Fibroblast of pulmonary artery (primary cell): Measurements from ENCODE around the gene CLCF1.

Source experiments
- DNase-seq: peaks from one replicate; pipeline ENCODE4 v3.0.0-alpha.2; 2010; ENCODE audit warnings: low read depth
- H3K4me3 ChIP-seq: replicated peaks from 2 replicates; pipeline ENCODE4 v1.5.1; 2011; ENCODE audit warnings: low read depth, mild to moderate bottlenecking, control low read depth, low read length, moderate library complexity
- TF ChIP-seq, protein P1 (sequence below): IDR thresholded peaks from 2 replicates; pipeline ENCODE4 v1.5.1; 2011; ENCODE audit warnings: mild to moderate bottlenecking, control low read depth, low read length, inconsistent platforms; ENCODE audit errors: missing control alignments

Gene CLCF1

DNA sequence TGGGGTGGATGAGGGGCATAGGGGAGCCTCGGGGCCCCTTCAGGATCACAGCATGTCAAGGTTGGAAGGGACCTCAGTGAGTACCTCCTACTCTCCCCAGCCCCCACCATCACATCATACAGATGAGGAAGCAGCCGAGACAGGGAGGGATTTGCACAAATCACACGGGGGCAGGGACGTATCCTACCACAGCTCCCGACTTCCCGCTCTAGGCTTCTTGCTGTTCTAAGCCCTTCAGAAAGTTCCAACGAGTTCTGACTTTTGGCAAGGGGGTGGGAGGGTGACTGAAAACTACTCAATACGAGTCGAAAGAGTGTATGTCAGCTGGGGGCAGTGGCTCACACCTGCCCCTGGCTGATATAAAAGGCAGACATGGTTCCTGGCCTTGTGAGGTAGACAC is 13.7 kb upstream of the CLCF1 start:
- no peak for DNase-seq
- TF ChIP-seq, protein P1, sequence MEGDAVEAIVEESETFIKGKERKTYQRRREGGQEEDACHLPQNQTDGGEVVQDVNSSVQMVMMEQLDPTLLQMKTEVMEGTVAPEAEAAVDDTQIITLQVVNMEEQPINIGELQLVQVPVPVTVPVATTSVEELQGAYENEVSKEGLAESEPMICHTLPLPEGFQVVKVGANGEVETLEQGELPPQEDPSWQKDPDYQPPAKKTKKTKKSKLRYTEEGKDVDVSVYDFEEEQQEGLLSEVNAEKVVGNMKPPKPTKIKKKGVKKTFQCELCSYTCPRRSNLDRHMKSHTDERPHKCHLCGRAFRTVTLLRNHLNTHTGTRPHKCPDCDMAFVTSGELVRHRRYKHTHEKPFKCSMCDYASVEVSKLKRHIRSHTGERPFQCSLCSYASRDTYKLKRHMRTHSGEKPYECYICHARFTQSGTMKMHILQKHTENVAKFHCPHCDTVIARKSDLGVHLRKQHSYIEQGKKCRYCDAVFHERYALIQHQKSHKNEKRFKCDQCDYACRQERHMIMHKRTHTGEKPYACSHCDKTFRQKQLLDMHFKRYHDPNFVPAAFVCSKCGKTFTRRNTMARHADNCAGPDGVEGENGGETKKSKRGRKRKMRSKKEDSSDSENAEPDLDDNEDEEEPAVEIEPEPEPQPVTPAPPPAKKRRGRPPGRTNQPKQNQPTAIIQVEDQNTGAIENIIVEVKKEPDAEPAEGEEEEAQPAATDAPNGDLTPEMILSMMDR: no peak
- no peak overlapping the region for H3K4me3 ChIP-seq

DNA sequence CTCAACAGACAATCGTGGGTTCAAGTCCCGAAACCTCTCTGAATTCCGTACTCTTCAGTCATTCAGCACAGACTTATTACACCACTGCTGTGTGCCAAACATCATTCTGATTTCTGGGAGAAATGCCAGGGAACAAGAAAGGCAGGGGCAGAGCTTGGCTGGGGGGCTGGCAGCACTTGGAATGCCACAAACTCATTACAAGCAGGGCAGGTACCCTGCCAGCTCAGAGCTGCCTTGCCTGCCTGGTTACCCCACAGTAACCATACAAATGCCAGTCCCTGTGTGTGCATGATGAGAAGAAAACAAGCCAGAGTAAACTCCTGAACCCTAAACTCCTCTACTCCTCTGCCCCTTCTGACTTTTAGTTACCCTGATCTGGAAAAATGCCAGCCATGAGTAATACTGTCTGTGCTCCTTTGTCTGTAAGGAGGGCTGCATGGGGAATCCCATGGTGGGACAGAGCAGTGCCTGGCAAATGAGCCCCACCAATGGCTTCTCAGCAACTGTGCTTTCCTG is 11.5 kb upstream of the CLCF1 start:
- TF ChIP-seq, protein P1: no peak
- H3K4me3 ChIP-seq: no peak overlapping the region
- peak; percentile 54 for DNase-seq

DNA sequence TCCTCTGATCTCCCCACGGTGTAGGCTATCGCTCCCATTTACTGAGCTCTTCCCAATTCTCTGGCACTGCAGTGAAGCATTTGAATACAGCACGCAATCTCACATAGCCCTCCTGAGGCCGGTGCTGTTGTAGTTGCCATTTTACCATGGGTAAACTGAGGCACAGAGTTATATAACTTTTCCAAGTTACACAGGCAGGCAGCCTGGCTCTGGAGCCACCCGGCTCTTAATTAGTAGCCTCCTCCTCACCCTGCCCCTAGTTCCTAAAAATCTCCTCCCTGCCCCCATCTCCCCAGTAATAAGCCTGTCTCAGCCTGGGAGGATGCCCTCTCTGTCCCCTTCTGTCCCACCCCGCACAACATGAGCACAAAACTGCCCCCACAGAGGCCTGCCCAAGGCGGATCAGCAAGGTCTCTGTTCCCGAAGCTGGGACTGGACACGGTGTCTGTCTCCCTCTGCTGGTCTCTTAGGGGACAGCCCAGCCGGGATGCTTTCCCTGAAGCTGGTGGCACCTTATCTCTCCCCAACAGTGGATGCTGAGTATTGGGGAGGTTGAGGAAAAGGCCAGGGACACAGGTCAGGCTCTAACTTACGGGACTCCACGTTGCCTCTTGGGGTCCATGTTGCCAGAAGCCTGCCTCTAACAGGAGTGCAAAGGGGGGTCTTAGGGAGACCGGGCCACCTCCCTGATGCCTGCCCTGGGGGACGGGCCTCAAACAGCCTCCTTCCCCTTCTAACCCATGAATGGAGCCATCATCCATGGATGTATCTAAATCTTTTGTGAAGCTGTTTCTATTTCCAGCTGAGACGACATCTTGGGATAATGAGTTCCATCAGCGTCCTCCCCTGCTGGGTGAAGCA is 9.1 kb upstream of the CLCF1 start:
- H3K4me3 ChIP-seq: no peak overlapping the region
- DNase-seq: peak; percentile 85
- TF ChIP-seq, protein P1: no peak

DNA sequence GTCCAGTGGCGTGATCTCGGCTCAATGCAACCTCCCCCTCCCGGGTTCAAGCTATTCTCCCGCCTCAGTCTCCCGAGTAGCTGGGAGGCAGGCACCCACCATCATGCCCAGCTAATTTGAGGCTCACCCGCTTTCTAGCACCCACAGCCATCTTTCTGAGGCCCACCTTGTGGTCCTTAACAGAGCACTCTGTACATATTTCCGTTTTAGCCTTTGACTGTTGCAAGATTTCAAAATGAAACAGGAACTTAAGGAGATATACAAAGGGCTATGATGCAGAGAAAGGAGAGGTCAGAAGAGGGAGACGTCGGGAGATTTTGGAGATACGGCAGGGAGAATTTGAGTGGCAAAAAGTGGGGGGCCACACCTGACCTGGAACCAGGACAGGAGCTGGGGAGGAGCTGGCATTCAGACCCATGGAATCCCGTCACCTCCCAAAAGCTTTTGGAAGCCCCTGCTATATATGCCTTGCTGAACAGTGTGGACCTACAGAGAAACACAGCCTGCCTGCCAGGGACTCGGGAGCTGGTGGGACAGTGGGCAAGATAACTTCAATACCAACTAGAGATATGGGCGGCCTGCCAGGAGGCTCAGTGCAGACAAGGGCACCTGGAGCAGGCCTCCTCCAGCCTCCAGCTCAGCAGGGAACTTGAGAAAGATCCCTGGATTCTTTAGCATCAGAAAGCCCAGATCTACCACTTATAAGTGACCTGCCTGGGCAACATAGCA is 8.0 kb upstream of the CLCF1 start:
- DNase-seq: no peak
- TF ChIP-seq, protein P1: no peak
- H3K4me3 ChIP-seq: no peak overlapping the region

DNA sequence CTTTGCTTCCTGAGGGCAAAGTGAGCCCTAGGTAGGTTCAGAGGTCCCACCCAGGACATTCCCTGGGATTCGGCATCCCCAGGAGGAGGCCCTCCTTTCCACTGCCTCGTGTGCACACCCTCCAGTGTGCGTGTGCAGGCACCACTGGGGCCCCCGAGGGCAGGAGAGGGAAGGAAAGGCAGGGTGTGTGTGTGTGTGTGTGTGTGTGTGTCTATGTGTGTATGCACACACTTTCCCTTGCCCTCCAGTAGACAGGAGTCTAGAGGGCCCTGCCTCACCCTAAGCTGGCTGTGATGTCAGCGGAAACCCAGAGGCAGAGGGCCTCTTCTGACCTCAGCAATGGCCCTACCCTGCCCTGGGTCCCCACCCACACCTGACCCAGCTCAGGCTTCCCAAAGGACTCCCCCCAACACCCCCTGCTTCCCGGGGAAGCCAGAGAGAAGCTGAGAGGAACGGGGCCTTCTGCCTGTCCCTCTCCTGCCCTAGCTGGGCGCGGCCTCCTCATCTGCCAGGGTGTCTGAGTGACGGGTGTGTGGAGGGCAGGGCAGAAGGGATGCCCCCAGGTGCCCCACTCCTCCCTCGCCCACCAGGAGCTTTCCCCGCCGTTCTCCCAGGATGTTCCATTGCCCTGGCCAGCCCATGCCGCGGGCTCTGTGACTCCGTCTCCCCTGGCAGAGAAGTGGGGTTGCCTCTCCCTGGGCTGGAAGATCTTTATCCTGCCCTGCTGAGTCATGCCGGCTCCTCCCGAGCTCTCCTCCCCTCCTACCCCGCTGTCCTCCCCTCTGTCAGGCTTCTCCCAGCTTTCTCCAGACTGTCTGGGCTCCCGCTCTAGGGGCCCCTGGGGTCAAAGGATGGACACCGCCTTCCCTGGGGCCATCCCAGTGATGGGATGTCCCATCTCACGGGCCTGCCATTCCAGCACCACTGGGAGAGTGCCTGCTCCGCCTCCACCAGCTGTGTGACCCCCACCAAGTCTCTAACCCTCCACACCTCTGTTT is 6.0 kb upstream of the CLCF1 start:
- DNase-seq: no peak
- TF ChIP-seq, protein P1: no peak
- H3K4me3 ChIP-seq: no peak overlapping the region

DNA sequence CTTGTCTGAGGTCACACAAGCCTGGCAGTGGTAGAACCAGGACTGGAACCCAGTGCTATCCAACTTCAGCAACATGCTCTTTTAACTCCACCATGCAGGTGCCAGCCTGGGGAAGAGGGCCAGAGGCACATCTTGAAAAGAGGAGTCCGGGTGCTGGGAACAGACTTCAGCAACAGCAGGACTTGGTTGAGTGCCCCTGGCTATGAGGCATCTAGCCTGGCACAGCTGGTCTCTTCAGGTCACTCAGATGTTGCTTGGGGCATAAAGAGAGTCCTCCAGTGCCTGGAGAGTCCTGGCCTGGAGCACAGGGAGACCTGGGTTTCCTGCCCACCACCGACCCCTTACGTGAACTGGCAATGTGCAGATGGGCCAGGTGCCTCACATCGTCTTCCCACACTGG is 5.1 kb upstream of the CLCF1 start:
- no peak for DNase-seq
- TF ChIP-seq, protein P1: no peak
- no peak overlapping the region for H3K4me3 ChIP-seq
